Astrocyte of the spinal cord (primary cell): ENCODE data around the gene SIN3A.
"Not testable (repeated sequence)": the region's sequence is repeated elsewhere in the genome, so short reads cannot be mapped to it uniquely, and the experiment has no call there.

Experiments used
- DNase-seq: peaks from one replicate; pipeline ENCODE4 v3.0.0; 2011; ENCODE audit warnings: low read depth, low spot score
- H3K4me3 ChIP-seq: 2 replicates; pipeline ENCODE4 v1.5.1; 2011; ENCODE audit warnings: low read depth, mild to moderate bottlenecking, low read length, moderate library complexity
- in situ Hi-C: cut with HindIII; loops from 2 replicates; pipeline ENCODE4 v1.10.0; 2017; ENCODE audit warnings: low sequenced_read_pairs
- TF ChIP-seq, protein P1 (sequence below): IDR thresholded peaks from 2 replicates; pipeline ENCODE4 v1.5.1; 2012; ENCODE audit warnings: low read depth, mild to moderate bottlenecking, low read length, inconsistent platforms

The SIN3A gene

DNA sequence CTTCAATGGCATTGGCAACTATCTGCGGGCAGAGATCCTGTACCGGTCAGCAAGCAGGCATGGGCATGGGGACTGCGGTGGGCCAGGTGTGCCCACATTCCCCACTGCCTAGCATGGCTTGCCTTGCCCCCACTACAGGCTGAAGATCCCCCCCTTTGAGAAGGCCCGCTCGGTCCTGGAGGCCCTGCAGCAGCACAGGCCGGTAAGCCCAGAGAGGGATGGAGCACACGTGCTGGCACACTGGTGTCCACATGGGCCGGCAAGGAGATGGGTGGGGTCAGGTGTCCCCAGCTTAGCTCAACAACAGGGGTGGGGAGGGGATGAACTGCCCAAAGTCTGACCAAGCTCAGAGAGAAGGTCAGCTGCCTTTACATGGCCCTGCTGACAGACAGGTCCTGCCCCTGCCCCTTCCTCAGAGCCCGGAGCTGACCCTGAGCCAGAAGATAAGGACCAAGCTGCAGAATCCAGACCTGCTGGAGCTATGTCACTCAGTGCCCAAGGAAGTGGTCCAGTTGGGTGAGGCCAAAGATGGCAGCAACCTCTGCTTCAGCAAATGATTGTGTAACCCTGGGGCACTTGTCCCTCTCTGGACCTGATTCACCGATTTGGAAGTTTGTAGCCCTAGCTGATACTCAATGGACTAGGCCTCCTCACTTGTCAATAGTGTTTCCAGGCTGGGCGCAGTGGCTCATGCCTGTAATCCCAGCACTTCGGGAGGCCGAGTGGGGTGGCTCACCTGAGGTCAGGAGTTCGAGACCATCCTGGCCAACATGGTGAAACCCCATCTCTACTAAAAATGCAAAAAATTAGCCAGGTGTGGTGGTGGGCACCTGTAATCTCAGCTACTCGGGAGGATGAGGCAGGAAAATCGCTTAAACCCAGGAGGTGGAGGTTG lies 99.1 kb downstream of the SIN3A start:
- TF ChIP-seq, protein P1, sequence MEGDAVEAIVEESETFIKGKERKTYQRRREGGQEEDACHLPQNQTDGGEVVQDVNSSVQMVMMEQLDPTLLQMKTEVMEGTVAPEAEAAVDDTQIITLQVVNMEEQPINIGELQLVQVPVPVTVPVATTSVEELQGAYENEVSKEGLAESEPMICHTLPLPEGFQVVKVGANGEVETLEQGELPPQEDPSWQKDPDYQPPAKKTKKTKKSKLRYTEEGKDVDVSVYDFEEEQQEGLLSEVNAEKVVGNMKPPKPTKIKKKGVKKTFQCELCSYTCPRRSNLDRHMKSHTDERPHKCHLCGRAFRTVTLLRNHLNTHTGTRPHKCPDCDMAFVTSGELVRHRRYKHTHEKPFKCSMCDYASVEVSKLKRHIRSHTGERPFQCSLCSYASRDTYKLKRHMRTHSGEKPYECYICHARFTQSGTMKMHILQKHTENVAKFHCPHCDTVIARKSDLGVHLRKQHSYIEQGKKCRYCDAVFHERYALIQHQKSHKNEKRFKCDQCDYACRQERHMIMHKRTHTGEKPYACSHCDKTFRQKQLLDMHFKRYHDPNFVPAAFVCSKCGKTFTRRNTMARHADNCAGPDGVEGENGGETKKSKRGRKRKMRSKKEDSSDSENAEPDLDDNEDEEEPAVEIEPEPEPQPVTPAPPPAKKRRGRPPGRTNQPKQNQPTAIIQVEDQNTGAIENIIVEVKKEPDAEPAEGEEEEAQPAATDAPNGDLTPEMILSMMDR: no peak
- in situ Hi-C loops: no loop called here
- no peak for DNase-seq
- H3K4me3 ChIP-seq: no peak overlapping the region

DNA sequence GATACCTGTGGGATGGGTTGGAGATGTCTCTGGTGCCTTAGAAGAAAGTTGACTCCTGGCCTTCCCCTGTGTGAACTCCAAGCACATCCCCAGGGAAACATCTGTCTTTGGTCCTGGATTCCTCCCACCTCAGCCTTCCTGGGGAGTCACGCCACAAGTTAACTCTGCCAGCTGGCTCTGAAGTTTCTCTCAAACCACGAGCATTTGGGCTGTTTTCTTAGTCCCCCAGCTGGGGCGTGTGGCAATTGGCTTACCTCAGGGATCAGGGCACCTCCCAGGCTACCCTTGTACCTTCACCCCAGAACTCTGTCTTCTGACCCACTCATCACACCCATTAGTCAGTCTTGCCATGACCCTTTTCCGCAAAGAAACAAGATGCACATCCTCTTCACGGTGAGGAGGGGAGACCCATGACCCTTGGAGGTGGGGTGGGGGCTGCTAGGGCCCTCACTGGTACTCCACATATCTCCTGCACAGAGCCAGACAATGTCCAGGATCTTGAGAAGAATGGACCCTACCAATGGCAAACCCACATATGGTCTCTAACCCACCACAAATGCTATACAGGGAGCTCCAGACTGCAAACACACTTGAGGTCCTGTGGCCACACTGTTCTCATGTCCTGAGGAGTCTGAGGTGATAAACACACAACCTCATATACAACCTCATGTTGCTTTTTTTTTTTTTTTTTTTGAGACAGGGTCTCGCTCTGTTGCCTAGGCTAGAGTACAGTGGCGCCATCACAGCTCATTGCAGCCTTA lies 100.7 kb downstream of the SIN3A start:
- H3K4me3 ChIP-seq: no peak overlapping the region
- no peak for DNase-seq
- TF ChIP-seq, protein P1: no peak
- in situ Hi-C loops: no loop called here

DNA sequence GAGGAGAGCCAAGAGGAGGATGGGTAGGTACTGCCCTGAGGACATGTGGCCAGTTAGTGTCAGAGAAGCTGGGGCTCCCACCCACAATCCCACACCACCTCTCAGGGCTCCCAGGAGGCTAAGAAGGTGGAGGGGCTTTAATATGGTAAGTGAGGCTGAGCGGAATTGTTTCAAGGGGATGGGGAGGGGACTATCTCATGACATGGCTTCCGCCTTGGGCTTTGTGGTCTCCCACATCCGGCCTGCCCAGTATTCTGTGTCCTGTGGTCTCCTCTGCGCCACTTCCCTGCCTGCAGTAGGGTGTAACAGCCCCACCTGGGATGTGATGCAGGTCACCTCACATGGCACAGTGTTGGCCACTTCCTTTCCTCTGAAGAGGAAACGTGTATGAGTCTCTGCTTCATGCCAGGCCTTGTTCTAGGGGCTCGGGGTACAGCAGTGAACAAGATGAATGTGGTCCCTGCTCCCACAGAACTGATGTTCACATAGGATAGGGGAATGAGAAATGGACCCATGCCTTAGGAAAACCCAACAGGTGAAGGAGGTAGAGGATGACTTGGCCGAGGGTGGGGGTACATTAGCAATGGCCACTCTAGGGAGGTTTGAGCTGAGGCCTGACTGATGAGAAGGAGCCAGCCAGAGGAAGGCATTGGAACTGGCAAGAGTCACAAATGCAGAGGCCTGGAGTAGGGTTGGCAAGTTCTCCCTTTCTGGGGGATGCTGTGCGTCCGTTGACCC lies 101.5 kb downstream of the SIN3A start:
- no peak for DNase-seq

DNA sequence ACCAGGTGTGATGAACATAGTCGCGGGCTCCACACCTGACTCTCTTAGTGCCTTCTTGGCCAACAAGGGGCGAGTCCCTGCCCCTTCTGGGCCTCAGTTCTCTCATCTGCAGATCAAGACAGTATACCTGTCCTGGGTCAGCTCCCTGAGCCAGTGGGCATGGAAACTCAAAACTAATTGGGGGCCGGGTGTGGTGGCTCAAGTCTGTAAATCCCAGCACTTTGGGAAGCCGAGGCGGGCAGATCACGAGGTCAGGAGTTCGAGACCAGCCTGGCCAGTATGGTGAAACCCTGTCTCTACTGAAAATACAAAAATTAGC lies 102.2 kb downstream of the SIN3A start:
- DNase-seq, H3K4me3 ChIP-seq, in situ Hi-C loops: not testable (repeated sequence)

More for the DNA sequence above, 101.5 kb downstream of the SIN3A start:
- in situ Hi-C loops: no loop called here
- no peak overlapping the region for H3K4me3 ChIP-seq
- TF ChIP-seq, protein P1: no peak

DNA sequence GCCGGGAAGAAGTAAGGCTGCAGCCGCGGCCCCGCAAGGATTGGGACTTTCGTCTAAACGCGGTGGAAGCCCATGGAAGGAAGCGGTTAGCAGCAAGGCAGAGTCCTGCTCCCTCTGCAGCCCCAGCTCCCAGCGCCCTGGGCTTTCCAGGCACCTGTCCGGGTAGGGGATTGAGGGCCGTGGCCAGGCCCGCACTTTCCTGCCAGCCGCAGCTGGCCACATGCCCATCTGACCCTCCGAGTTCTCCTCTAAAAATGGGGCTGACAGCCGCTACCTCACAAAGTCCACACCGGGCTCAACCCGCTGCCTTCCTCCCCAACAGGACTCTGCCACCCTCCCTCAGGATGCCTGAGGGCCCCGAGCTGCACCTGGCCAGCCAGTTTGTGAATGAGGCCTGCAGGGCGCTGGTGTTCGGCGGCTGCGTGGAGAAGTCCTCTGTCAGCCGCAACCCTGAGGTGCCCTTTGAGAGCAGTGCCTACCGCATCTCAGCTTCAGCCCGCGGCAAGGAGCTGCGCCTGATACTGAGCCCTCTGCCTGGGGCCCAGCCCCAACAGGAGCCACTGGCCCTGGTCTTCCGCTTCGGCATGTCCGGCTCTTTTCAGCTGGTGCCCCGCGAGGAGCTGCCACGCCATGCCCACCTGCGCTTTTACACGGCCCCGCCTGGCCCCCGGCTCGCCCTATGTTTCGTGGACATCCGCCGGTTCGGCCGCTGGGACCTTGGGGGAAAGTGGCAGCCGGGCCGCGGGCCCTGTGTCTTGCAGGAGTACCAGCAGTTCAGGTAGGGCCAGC lies 102.7 kb downstream of the SIN3A start:
- in situ Hi-C loops: no loop called here
- DNase-seq: no peak
- TF ChIP-seq, protein P1: no peak
- H3K4me3 ChIP-seq: peak overlapping the region; percentile 70

DNA sequence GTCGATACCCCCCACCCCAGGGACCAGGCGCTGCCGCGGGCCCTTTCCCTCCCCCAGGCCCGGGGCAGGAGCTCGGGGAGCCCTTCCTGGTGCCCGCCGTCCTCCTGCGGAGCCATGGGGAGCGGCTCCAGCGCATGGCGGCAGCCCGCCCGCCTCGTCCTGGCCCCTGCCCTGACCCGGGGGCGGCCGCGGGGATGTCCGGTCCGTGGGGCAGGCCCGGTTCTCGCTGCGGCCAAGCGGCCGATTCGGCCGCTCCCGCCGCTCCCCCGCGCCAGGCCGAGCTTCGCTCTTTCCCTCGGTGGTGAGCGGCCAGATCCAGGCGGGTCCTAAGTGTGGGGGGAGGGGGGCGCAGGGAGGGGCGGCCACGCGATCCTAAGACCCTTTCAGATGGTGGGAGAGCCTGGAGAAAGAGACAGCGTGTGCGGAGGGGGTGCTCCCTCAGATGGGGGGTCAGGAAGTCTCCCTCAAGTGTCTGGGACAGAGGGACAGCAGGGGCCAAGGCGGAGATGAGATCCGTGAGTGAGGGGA lies 103.4 kb downstream of the SIN3A start:
- DNase-seq: no peak
- peak overlapping the region; percentile 70 for H3K4me3 ChIP-seq
- TF ChIP-seq, protein P1: no peak
- in situ Hi-C loops: no loop called here
